Measurements from ENCODE around the gene KCNE2.
A peak's percentile ranks its signal among the peaks of the same experiment; 100 is the strongest.
"Not testable (repeated sequence)": the region's sequence is repeated elsewhere in the genome, so short reads cannot be mapped to it uniquely, and the experiment has no call there.

The KCNE2 gene

DNA sequence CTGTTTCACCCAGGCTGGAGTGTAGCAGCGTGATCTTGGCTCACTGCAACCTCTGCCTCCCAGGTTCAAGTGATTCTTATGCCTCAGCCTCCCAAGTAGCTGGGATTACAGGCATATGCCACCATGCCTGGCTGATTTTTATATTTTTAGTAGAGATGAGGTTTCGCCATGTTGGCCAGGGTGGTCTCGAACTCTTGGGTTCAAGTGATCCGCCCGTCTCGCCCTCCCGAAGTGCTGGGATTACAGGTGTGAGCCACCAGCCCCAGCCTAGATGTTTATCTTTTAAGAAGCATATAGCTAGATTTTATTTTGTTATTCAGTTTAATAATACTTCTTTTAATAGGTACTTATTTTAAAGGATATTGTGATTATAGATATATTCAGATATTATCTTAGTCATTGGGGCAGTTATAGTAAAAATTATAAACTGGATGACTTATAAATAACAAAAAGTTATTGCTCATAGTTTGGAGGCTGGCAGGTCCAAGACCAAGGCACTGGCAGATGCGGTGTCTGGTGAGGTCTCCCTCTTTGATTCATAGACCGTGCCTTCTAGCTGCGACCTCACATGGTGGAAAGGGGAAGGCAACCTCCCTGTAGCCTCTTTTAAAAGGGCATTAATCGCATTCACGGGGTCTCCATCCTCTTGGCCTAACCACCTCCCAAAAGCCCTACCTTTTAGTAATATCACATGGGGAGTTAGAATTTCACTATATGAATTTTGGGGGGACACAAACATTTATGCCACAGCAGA, 3.1 kb upstream of the KCNE2 start:
- no peaks in the 10 kb centered on the region for H3K36me3 Mint-ChIP-seq
- H3K9me3 Mint-ChIP-seq: no peaks in the 10 kb centered on the region
- H3K27me3 Mint-ChIP-seq: peaks cover 38% of the 10 kb centered on the region
- no peak overlapping the region for H3K27ac Mint-ChIP-seq
- H3K4me3 Mint-ChIP-seq: no peak overlapping the region
- H3K4me1 Mint-ChIP-seq: peaks cover 6% of the 10 kb centered on the region
- CTCF ChIA-PET: interaction anchor here (1.3 to 1.4 kb wide), 2 partner anchors 13 to 437 kb away, joined by 3 to 4 read pairs; no protein-coding TSS in a partner anchor
- no peak for DNase-seq

DNA sequence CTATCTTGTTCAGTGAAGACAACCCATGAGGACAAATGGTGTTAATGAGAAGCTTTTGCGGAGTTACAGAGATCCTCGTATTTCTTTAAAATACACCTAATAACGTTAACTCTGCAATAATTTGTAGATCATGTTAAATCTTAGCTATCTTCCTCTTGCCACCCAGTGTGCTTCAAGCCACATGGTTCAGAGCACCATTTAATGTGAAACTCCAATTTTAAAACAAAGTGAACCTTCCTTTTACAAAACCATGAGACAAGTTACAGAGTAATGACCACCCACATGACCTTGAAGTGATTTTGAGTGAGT, 1.7 kb upstream of the KCNE2 start:
- Mint-ChIP-seq H3K27me3 (peaks cover 25% of the 10 kb centered on the region), H3K9me3 (no peaks in the 10 kb centered on the region), H3K36me3 (no peaks in the 10 kb centered on the region), H3K4me3 (no peak overlapping the region), H3K27ac (no peak overlapping the region), H3K4me1 (peaks cover 6% of the 10 kb centered on the region)
- DNase-seq: no peak
- CTCF ChIA-PET: interaction anchor here (1.0 to 2.6 kb wide), 11 partner anchors 11 to 441 kb away, joined by 3 to 15 read pairs (median 5); no protein-coding TSS in a partner anchor

DNA sequence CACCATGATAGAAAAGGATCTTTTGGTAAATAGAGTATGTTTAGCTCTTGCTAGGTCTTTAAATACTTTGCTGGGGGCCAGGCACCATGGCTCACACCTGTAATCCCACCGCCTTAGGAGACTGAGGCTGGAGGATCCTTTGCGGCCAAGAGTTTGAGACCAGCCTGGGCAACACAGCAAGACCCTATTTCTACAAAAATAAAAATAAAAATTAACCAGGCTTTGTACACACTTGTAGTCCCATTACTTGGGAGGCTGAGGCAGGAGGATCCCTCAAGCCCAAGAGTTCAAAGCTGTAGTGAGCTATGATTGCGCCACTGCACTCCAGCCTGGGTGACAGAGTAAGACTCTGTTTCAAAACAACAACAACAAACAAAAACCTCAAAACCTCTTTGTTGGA, 1.1 kb upstream of the KCNE2 start:
- Mint-ChIP-seq H3K27me3 (peaks cover 24% of the 10 kb centered on the region), H3K4me1 (peaks cover 6% of the 10 kb centered on the region), H3K9me3 (no peaks in the 10 kb centered on the region), H3K36me3 (no peaks in the 10 kb centered on the region), H3K27ac (no peak overlapping the region), H3K4me3 (no peak overlapping the region)
- no peak for DNase-seq
- CTCF ChIA-PET: interaction anchor here (0.6 to 3.4 kb wide), 14 partner anchors 12 to 693 kb away, joined by 3 to 15 read pairs (median 5); no protein-coding TSS in a partner anchor

DNA sequence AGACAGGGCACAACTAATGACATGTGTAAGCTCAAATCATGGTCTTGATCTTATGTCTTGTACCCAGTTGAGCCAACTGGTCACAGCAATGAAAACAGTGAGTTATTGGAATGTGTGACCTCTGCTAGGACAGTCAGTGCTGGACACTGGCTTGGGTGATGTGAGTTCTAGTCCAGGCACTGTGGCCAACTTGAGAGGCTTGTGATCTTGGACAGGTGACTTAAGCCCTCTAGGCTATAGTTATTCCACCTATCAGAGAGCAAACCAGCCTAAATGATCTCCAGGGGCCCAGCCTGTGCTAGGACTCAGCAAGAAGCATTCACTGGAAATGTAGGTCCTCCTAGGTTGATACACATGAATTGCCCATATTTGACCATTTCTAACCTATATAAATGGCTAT, 1.1 kb downstream of the KCNE2 start:
- CTCF ChIA-PET: interaction anchor here (0.8 to 3.4 kb wide), 2 partner anchors 266 to 441 kb away, joined by 4 to 13 read pairs; no protein-coding TSS in a partner anchor
- H3K9me3 Mint-ChIP-seq: no peaks in the 10 kb centered on the region
- H3K36me3 Mint-ChIP-seq: no peaks in the 10 kb centered on the region

DNA sequence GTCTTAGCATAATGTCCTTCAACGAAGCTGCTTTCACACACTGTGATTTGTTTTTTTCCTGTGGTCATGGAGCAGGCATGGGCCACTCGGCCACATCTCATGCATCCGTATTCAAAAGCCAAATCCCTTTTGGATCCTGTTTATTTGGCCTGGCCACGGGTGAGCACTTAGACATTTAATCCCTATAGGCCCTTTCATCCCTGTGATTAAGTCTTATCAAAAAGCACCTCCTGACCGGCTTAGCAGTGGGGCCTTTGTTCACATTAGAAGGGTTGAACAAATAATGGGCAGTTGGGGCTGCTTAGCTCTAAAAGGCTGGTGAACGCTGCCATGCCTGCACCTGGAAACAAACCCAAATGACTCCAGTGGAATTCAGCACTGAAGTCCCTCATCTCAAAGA, 2.0 kb downstream of the KCNE2 start:
- CTCF ChIA-PET: interaction anchor here (0.6 to 3.4 kb wide), 3 partner anchors 266 to 442 kb away, joined by 3 to 13 read pairs (median 4); no protein-coding TSS in a partner anchor
- H3K27me3 Mint-ChIP-seq: peaks cover 30% of the 10 kb centered on the region
- no peak overlapping the region for H3K4me3 Mint-ChIP-seq
- no peaks in the 10 kb centered on the region for H3K36me3 Mint-ChIP-seq
- DNase-seq: no peak
- peaks cover 6% of the 10 kb centered on the region for H3K4me1 Mint-ChIP-seq
- no peaks in the 10 kb centered on the region for H3K9me3 Mint-ChIP-seq
- no peak overlapping the region for H3K27ac Mint-ChIP-seq

More for the DNA sequence above, 1.1 kb downstream of the KCNE2 start:
- peaks cover 26% of the 10 kb centered on the region for H3K27me3 Mint-ChIP-seq
- no peak overlapping the region for H3K4me3 Mint-ChIP-seq
- no peak for DNase-seq
- no peak overlapping the region for H3K27ac Mint-ChIP-seq
- H3K4me1 Mint-ChIP-seq: peaks cover 6% of the 10 kb centered on the region

DNA sequence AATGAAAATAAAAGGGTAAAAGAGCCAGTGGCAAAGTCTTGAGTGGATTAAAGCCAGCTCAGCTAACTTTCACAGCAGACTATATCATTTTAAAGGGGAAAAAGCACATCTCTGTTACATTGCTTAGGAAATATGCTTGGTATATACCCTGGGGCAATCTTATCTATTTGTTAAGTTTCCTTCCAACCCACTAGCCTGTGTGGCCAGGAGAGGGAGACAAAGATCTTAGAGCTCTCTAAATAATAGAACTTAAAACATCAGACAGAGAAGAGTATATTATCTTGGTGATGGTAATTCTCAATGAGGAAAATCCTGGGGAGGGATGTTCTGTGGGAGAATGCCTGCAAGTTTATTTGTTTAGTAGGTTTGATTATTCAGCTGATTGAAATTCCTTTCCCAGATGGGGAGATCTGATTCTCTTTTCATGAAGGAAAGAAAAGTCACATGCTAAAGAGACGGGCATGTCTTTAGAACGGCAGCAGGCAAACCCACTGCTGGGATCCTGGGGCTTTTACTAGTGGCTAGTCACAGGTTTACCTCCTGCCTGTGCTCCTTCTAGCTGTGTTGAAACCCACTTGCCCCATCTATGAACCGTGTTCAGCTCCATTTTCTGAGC, 3.6 kb downstream of the KCNE2 start:
- H3K36me3 Mint-ChIP-seq: no peaks in the 10 kb centered on the region
- H3K4me3 Mint-ChIP-seq: no peak overlapping the region
- H3K27ac Mint-ChIP-seq: no peak overlapping the region
- H3K27me3 Mint-ChIP-seq: peaks cover 25% of the 10 kb centered on the region
- DNase-seq: peak; percentile 62
- H3K9me3 Mint-ChIP-seq: no peaks in the 10 kb centered on the region
- no peaks in the 10 kb centered on the region for H3K4me1 Mint-ChIP-seq
- CTCF ChIA-PET: interaction anchor here (0.8 to 2.2 kb wide), 8 partner anchors 11 to 444 kb away, joined by 3 to 8 read pairs (median 5); no protein-coding TSS in a partner anchor

DNA sequence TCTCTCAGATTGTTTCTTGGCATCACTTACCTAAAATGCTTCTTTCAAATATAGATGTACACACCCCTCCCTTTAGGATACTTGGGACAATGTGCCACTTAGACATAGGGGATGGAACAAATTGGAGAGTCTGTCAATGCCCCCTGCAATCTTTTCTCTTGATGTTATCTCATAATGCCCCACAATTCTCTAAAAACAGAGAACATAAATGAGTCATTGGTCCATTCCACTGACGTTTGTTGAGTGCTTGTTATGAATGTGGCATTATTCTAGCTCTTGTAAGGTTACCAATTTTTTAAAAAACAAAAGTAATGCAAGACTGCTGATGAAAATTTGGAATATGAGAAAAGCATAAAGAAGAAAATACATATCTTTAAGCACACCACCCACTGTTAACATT, 5.9 kb downstream of the KCNE2 start:
- Mint-ChIP-seq H3K4me3 (no peak overlapping the region), H3K27me3 (peaks cover 20% of the 10 kb centered on the region), H3K27ac (no peak overlapping the region), H3K4me1 (no peaks in the 10 kb centered on the region), H3K36me3 (no peaks in the 10 kb centered on the region), H3K9me3 (no peaks in the 10 kb centered on the region)
- CTCF ChIA-PET: no interaction called here
- DNase-seq: no peak

DNA sequence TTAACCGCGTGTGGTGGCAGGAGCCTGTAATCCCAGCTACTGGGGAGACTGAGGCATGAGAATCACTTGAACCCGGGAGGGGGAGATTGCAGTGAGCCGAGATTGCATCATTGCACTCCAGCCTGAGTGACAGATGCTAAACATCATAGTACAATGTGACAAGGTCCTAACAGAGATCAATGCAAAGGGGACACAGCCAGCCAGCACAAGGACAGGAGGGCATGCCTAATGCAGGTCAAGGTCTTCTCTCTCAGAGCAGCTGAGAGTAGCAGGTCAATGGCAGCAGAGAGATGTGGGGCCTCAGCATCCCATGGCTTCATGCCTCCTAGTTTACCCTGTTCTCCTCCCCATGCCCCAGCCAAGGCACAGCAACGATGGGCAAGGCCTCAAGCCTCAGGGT, 8.5 kb downstream of the KCNE2 start:
- Mint-ChIP-seq H3K4me1 (no peaks in the 10 kb centered on the region), H3K4me3 (no peak overlapping the region)

DNA sequence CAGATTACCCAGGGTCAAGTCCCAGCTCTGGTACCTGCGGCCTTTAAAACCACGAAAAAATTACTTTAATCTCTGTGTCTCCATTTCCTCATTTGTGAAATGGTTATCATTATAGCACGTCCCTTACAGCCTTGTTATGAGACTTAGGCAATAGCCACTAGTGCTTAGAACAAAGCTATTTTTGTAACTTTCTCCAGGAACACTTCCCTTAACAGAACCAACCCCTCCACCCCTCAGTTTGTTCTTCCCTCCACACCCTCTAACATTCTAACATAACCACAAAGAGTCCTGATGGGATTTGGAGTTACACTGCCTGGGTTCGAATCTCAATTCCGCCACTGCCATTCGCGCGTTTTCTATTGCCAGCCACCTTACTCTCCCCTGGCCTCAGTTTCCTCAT, 10.7 kb downstream of the KCNE2 start:
- H3K4me1 Mint-ChIP-seq, H3K36me3 Mint-ChIP-seq, CTCF ChIA-PET, H3K27me3 Mint-ChIP-seq, H3K9me3 Mint-ChIP-seq, DNase-seq, H3K4me3 Mint-ChIP-seq, H3K27ac Mint-ChIP-seq: not testable (repeated sequence)

More for the DNA sequence above, 8.5 kb downstream of the KCNE2 start:
- DNase-seq: no peak
- CTCF ChIA-PET: no interaction called here
- Mint-ChIP-seq H3K27ac (no peak overlapping the region), H3K9me3 (no peaks in the 10 kb centered on the region), H3K27me3 (peaks cover 20% of the 10 kb centered on the region), H3K36me3 (no peaks in the 10 kb centered on the region)

DNA sequence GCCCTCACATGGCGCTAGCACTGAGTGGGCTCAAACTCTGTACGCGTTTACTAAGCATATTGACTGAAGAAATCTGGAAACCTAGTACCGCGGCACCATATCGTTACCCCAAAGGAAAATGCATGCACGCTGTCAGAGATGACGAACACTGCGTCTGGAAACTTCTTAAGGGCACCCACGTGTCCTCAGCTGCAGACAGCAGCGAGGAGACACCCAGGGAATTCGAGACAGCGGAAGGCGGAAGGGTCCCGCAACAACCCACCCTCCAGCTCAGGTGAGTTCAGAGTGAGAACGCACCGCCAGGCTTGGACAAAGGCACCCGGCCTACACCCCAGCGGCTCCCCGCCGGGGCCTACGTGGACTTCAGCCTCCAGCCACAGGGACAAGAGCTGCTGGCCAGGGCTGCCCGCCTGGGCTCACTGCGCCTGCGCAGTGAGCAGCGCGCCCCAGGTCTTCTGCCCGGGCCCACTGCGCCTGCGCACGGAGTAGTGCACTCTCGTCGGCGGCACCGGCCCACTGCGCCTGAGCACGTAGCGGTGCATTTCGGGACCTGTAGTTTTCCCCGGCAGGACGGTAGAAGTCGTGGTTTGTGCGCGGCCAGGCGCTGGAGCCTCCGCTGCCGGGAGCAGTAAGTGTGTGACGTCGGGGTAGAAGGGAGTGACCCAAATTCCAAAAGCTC, 11.3 kb downstream of the KCNE2 start, which contains the start of gene SMIM11:
SMIM11 (plus strand) TSS at position 568 of the 679 bp plus-strand sequence. CDS start 3,998 bp downstream, outside the sequence.
- DNase-seq, H3K27me3 Mint-ChIP-seq, H3K36me3 Mint-ChIP-seq, H3K9me3 Mint-ChIP-seq, CTCF ChIA-PET, H3K4me1 Mint-ChIP-seq, H3K4me3 Mint-ChIP-seq, H3K27ac Mint-ChIP-seq: not testable (repeated sequence)

DNA sequence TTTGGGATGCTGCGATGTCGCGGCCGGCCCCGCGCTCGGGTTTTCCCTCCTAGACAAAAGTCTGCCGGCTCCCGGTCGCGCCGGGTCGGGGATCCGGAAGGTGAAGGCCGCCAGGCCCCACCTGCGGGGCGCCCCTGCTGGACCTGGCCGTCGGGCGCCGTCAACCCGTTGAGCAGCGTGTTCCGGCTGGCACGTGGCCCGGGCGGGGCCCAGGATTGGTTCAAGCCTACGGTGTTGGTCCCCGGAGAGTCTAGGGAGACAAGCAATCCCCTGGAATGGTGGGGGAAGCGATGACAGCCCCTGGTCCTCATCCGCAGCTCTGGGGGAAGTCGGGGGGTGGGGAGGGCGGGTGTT, 11.8 kb downstream of the KCNE2 start:
- CTCF ChIA-PET, H3K4me1 Mint-ChIP-seq, H3K9me3 Mint-ChIP-seq, H3K27me3 Mint-ChIP-seq, H3K36me3 Mint-ChIP-seq, DNase-seq, H3K4me3 Mint-ChIP-seq, H3K27ac Mint-ChIP-seq: not testable (repeated sequence)

DNA sequence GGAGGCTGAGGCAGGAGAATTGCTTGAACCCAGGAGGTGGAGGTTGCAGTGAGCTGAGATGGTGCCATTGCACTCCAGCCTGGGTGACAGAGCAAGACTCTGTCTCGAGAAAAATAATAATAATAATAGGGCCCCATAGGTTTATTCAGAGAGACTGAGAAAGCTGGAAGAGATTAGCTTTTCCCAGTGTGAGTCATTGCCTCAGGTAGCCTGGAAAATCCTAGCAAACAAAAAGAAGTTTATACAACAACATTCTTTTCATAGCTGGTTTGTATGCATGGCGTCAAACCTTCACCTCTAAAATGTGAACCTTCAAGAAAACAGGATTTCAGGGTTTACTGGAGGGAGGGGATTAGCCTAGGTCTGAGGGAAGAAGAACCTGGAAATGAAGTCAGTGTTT, 19.3 kb downstream of the KCNE2 start:
- CTCF ChIA-PET, H3K4me3 Mint-ChIP-seq, H3K27me3 Mint-ChIP-seq, H3K36me3 Mint-ChIP-seq, H3K9me3 Mint-ChIP-seq, H3K27ac Mint-ChIP-seq, DNase-seq, H3K4me1 Mint-ChIP-seq: not testable (repeated sequence)

DNA sequence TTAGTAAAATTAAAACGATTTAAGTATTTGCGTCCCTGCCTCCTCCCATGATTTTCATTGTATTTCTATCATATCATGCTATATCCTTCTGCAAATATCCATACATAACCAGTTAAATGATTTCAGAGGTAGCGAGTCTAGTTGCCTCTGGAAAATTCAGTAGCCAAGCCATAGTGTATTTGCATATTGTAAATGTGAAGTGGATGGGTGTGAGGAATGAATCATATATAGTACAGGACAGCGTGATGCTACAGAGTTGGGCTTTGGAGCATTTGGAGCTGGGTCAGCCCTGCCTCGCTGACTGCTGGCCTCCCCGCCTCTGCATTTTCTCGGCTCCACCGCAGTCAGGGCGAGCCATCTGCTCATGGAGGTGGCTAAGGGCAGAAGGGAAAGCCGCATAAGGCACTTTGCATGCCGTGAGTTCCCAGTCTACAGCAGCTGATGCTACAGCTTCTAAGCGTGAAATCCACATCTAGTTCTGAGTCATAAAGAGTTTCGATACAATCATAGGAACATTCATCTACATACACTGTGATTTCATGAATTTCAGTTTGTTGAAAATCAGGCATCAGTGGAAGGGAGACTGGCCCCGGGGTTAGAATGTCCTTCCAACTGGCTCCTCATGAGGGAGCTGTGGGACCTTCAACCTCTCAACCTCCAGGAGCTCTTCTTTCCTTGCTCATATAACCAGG, 20.1 kb downstream of the KCNE2 start:
- H3K27ac Mint-ChIP-seq, H3K36me3 Mint-ChIP-seq, H3K4me3 Mint-ChIP-seq, H3K9me3 Mint-ChIP-seq, DNase-seq, CTCF ChIA-PET, H3K4me1 Mint-ChIP-seq, H3K27me3 Mint-ChIP-seq: not testable (repeated sequence)

DNA sequence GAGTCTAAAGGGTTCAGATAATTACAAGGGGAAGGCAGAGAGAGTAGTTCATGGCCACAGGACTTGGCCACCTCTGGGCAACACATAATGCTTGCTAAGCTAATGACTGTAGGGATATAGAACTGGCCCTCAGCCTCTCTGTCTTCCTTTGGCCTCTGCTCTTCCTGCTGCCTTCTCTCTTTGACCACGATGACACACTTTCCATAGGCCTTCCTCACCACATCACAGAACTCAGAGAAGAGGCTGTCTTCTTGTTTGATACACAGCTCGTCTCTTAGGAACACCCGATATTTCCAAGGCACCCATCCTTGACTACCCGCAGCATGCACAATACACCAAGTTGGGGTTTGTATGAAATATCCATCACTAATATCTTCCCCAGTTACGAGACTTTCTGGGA, 36.7 kb downstream of the KCNE2 start:
- H3K4me3 Mint-ChIP-seq, H3K4me1 Mint-ChIP-seq, H3K9me3 Mint-ChIP-seq, H3K36me3 Mint-ChIP-seq, CTCF ChIA-PET, DNase-seq, H3K27me3 Mint-ChIP-seq, H3K27ac Mint-ChIP-seq: not testable (repeated sequence)

All from activated naive CD4-positive, alpha-beta T cell treated with anti-CD3 and anti-CD28 coated beads, Interleukin-2, amount 10 ng/mL, durations not matched to agents 7 days and 5 days (primary cell).